CD14-positive monocyte (primary cell): ENCODE results near the gene DMRT2. TPM values are rescaled to one million over a fixed set of nuclear protein-coding genes. Genes with fewer than 3 reads are reported as not detected.

Experiments used
- DNase-seq, 3 donors: peaks; one replicate each; pipeline ENCODE4 v3.0.0-alpha.2; 2011 to 2022
- H2AFZ ChIP-seq: 2 replicates; pipeline ENCODE4 v1.6.0; 2012; ENCODE audit warnings: mild to moderate bottlenecking, low read depth, low read length, inconsistent platforms; ENCODE audit not compliant: insufficient read depth, poor library complexity, severe bottlenecking
- H3K27ac ChIP-seq, 2 donors: 1 replicate in 1 of 2; 2 replicates in 1 of 2; pipeline ENCODE4 v1.5.1; 2012 to 2013; ENCODE audit warnings: low read length in 2 of 2, control low read depth in 1 of 2, inconsistent platforms in 1 of 2, low read depth in 1 of 2, mild to moderate bottlenecking in 1 of 2
- H3K27me3 ChIP-seq, 2 donors: one replicate each; pipeline versions ENCODE4 v1.6.0 to v1.6.1; 2011 to 2013; ENCODE audit warnings: low read length in 2 of 2; ENCODE audit not compliant: control insufficient read depth in 2 of 2, insufficient read depth in 2 of 2
- H3K36me3 ChIP-seq, 2 donors: replicated peaks in 1 of 2; 1 replicate in 1 of 2; 2 replicates in 1 of 2; pipeline versions ENCODE4 v1.5.1 to v1.6.1; 2012 to 2013; ENCODE audit warnings: low read length in 2 of 2, control low read depth in 1 of 2, inconsistent platforms in 1 of 2, mild to moderate bottlenecking in 1 of 2; ENCODE audit not compliant: insufficient read depth in 2 of 2, control insufficient read depth in 1 of 2
- H3K4me1 ChIP-seq, 2 donors: 1 replicate in 1 of 2; 2 replicates in 1 of 2; pipeline versions ENCODE4 v1.5.1 to v1.6.1; 2012 to 2013; ENCODE audit warnings: low read length in 2 of 2, control low read depth in 1 of 2, inconsistent platforms in 1 of 2, mild to moderate bottlenecking in 1 of 2, moderate library complexity in 1 of 2; ENCODE audit not compliant: insufficient read depth in 2 of 2, control insufficient read depth in 1 of 2
- H3K4me2 ChIP-seq: replicated peaks from 2 replicates; pipeline ENCODE3; 2012; ENCODE audit warnings: low read length, moderate library complexity, mild to moderate bottlenecking; ENCODE audit not compliant: poor library complexity, severe bottlenecking; ENCODE audit errors: extremely low read depth
- H3K4me3 ChIP-seq, 3 experiments: fragments of 200-600 bp in 1 of 3; sonication (generic) in 1 of 3; replicated peaks in 1 of 3; 1 replicate in 2 of 3; 2 replicates in 1 of 3; pipeline ENCODE4 v1.5.1; 2011 to 2013; ENCODE audit warnings: low read length in 3 of 3, mild to moderate bottlenecking in 3 of 3, control low read depth in 2 of 3, low read depth in 2 of 3, inconsistent platforms in 1 of 3, moderate library complexity in 1 of 3
- H3K79me2 ChIP-seq: 2 replicates; pipeline ENCODE4 v1.6.0; 2012; ENCODE audit warnings: mild to moderate bottlenecking, control low read depth, inconsistent platforms, low read length, moderate library complexity; ENCODE audit not compliant: insufficient read depth
- H3K9ac ChIP-seq: 2 replicates; pipeline ENCODE4 v1.6.0; 2017; ENCODE audit warnings: low read length, mild to moderate bottlenecking; ENCODE audit not compliant: insufficient read depth, poor library complexity, severe bottlenecking
- H3K9me3 ChIP-seq, 2 donors: replicated peaks in 1 of 2; 1 replicate in 1 of 2; 2 replicates in 1 of 2; pipeline versions ENCODE4 v1.5.1 to v1.6.1; 2012 to 2013; ENCODE audit warnings: low read length in 2 of 2, control low read depth in 1 of 2; ENCODE audit not compliant: control insufficient read depth in 1 of 2, insufficient read depth in 1 of 2
- H4K20me1 ChIP-seq: 2 replicates; pipeline ENCODE4 v1.6.0; 2012; ENCODE audit warnings: mild to moderate bottlenecking, low read length, control low read depth, moderate library complexity; ENCODE audit not compliant: insufficient read depth
- H3K27ac Mint-ChIP-seq, 7 donors: one replicate each; pipeline ENCODE4 v1.8.0; 2020; ENCODE audit warnings: mild to moderate bottlenecking in 7 of 7, mixed read lengths in 7 of 7, moderate library complexity in 6 of 7, inconsistent platforms in 2 of 7
- H3K27me3 Mint-ChIP-seq, 3 donors: one replicate each; pipeline ENCODE4 v1.8.0; 2021 to 2022; ENCODE audit warnings: low read depth in 3 of 3, mild to moderate bottlenecking in 3 of 3, mixed read lengths in 3 of 3, moderate library complexity in 3 of 3, inconsistent platforms in 1 of 3
- H3K36me3 Mint-ChIP-seq, 2 donors: one replicate each; pipeline ENCODE4 v1.8.0; 2020; ENCODE audit warnings: mixed read lengths in 2 of 2, inconsistent platforms in 1 of 2, mild to moderate bottlenecking in 1 of 2
- H3K4me1 Mint-ChIP-seq: one replicate; pipeline ENCODE4 v1.8.0; 2020; ENCODE audit warnings: mild to moderate bottlenecking, mixed read lengths
- H3K4me3 Mint-ChIP-seq, 2 donors: one replicate each; pipeline ENCODE4 v1.8.0; 2020; ENCODE audit warnings: mild to moderate bottlenecking in 2 of 2, mixed read lengths in 2 of 2, moderate library complexity in 1 of 2
- H3K9me3 Mint-ChIP-seq, 7 donors: one replicate each; pipeline ENCODE4 v1.8.0; 2020 to 2022; ENCODE audit warnings: mixed read lengths in 7 of 7, mild to moderate bottlenecking in 6 of 7, moderate library complexity in 6 of 7, inconsistent platforms in 2 of 7
- WGBS: methylation state at CpG from one replicate; pipeline ENCODE4 v1.1.5; 2013; ENCODE audit warnings: missing lambda C conversion rate; ENCODE audit not compliant: insufficient coverage; 5-methylcytosine and 5-hydroxymethylcytosine counted together
- intact Hi-C, 2 donors: fragments of 100-400 bp; cut with micrococcal nuclease; formaldehyde crosslinking; loops; one replicate each; pipeline versions ENCODE4 v1.15.0 to v1.15.1; 2023
- polyA plus RNA-seq, 3 donors: library from polyadenylated mRNA; depleted of rRNA in 1 of 3; unstranded in 2 of 3; stranded (reverse) in 1 of 3; fragments of 300-500 nt in 2 of 3; fragments of >200 nt in 1 of 3; fragmentation: Illumina TruSeq in 2 of 3; gene quantifications; 1 replicate in 2 of 3; 2 replicates in 1 of 3; pipeline ENCODE4 v1.2.3, GENCODE V29; 2012 to 2021
- TF ChIP-seq, protein P1 (sequence below): fragments of 200-600 bp; IDR thresholded peaks from one replicate; pipeline ENCODE4 v1.8.0; 2022; ENCODE audit warnings: antibody characterized with exemption, mild to moderate bottlenecking

Gene DMRT2
- polyA plus RNA-seq, 3 donors, result not detected

DNA sequence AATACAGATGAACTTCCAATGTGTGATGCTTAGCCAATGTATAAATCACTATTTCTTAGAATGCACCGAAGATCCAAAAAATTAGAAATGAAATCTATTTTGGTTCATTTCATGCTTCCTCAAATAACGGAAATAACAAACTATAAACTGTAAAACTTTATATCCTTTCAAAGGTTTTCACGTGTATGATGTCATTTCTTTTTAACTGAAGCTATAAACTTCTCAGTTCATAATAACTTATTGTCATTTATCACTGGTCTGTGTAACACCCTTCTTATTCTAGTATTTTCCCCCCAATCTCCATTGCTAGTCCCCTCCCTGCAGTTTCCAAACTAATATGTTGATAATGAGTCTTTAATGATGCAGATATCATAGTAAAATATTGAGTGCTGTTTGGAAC is 36.4 kb downstream of the DMRT2 start:
- DNase-seq, result no peak

DNA sequence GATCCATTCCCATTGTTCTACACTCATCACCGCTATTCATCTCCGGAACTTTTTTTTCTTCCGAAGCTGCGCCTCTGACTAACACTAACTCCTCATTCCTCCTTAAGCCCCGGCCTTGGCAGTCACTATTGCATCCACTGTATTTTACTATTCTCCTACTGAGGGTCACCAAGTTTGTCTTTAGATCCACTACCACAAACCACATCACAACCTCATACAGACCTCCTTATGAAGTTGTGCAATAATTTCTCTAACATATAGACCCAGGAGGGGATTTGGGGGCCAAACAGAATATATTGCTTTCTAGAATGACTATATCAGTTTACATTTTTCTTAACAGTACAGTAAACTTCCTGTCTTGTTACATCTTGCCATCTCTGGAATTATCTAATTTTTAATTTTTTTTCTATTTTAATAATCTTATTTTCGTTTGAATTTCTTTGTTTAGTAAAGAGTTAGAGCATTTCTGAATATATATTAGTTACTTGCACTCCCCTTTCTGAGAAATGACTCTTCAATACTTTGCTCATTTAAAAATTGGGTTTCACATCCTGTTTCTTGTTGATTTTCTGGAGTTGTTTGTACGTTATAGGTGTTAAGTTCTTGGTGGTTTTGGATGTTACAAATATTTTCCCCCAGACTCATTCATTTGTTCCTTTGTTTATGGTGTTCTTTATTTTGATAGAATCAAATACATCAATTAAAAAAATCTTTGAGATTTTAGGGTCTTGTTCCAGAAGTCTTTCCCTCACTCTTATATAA is 37.1 kb downstream of the DMRT2 start:
- Mint-ChIP-seq H3K4me3 (no peak overlapping the region), H3K36me3 (no peaks in the 10 kb centered on the region), H3K4me1 (no peaks in the 10 kb centered on the region), H3K27ac (no peak overlapping the region), H3K27me3 (peaks cover 3 to 19% (median 13%) of the 10 kb centered on the region in 3 donors), H3K9me3 (peaks cover 0 to 2% (median 0%) of the 10 kb centered on the region in 7 donors)
- Histone ChIP-seq H4K20me1 (no peaks in the 10 kb centered on the region), H3K4me3 (no peak overlapping the region), H3K9me3 (no peaks in the 10 kb centered on the region), H3K36me3 (no peaks in the 10 kb centered on the region), H3K79me2 (no peaks in the 10 kb centered on the region), H3K4me1 (no peaks in the 10 kb centered on the region), H3K9ac (no peak overlapping the region), H3K27me3 (peaks cover 0 to 5% of the 10 kb centered on the region in 2 donors), H2AFZ (no peak overlapping the region), H3K27ac (no peak overlapping the region), H3K4me2 (no peak overlapping the region)
- intact Hi-C loops, result no loop called here
- WGBS, result 99% methylated on average over 5 of the region's 7 CpGs
- no peak for DNase-seq
- TF ChIP-seq, protein P1, sequence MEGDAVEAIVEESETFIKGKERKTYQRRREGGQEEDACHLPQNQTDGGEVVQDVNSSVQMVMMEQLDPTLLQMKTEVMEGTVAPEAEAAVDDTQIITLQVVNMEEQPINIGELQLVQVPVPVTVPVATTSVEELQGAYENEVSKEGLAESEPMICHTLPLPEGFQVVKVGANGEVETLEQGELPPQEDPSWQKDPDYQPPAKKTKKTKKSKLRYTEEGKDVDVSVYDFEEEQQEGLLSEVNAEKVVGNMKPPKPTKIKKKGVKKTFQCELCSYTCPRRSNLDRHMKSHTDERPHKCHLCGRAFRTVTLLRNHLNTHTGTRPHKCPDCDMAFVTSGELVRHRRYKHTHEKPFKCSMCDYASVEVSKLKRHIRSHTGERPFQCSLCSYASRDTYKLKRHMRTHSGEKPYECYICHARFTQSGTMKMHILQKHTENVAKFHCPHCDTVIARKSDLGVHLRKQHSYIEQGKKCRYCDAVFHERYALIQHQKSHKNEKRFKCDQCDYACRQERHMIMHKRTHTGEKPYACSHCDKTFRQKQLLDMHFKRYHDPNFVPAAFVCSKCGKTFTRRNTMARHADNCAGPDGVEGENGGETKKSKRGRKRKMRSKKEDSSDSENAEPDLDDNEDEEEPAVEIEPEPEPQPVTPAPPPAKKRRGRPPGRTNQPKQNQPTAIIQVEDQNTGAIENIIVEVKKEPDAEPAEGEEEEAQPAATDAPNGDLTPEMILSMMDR, result no peak

More for the DNA sequence above, 36.4 kb downstream of the DMRT2 start:
- H3K4me3 ChIP-seq, result no peak overlapping the region
- Mint-ChIP-seq H3K36me3 (no peaks in the 10 kb centered on the region), H3K27ac (no peak overlapping the region), H3K27me3 (peaks cover 3 to 19% (median 13%) of the 10 kb centered on the region in 3 donors), H3K9me3 (peaks cover 0 to 2% (median 0%) of the 10 kb centered on the region in 7 donors), H3K4me3 (no peak overlapping the region), H3K4me1 (no peaks in the 10 kb centered on the region)
- H2AFZ ChIP-seq, result no peak overlapping the region
- no CpG with 5 or more reads among the region's 3 CpGs for WGBS
- no peaks in the 10 kb centered on the region for H3K79me2 ChIP-seq
- TF ChIP-seq, protein P1, result no peak
- H3K4me2 ChIP-seq, result no peak overlapping the region
- no peaks in the 10 kb centered on the region for H3K4me1 ChIP-seq
- no peak overlapping the region for H3K27ac ChIP-seq
- peaks cover 0 to 7% of the 10 kb centered on the region in 2 donors for H3K27me3 ChIP-seq
- intact Hi-C loops, result no loop called here
- H3K9ac ChIP-seq, result no peak overlapping the region
- no peaks in the 10 kb centered on the region for H3K36me3 ChIP-seq
- no peaks in the 10 kb centered on the region for H4K20me1 ChIP-seq
- H3K9me3 ChIP-seq, result no peaks in the 10 kb centered on the region
